ENCODE data around the gene DCDC2C.
"Not testable (repeated sequence)": the region's sequence is repeated elsewhere in the genome, so short reads cannot be mapped to it uniquely, and the experiment has no call there.

The DCDC2C gene

GRCh38 chr2:3805201-3805939, 102.0 kb downstream of the DCDC2C start:
- Mint-ChIP-seq H3K9me3 (no peaks in the 10 kb centered on the region), H3K36me3 (ENCODE audit: low read depth) (no peaks in the 10 kb centered on the region), H3K4me1 (ENCODE audit: low read depth) (no peaks in the 10 kb centered on the region), H3K27ac (no peak overlapping the region), H3K27me3 (ENCODE audit: low read depth) (no peaks in the 10 kb centered on the region), H3K4me3 (no peak overlapping the region)
- no peak for DNase-seq (ENCODE audit: low spot score)

- H3K4me1 Mint-ChIP-seq (ENCODE audit: low read depth): no peaks in the 10 kb centered on the region
- no peaks in the 10 kb centered on the region for H3K27me3 Mint-ChIP-seq (ENCODE audit: low read depth)
- DNase-seq (ENCODE audit: low spot score): no peak
- no peaks in the 10 kb centered on the region for H3K36me3 Mint-ChIP-seq (ENCODE audit: low read depth)
- no peaks in the 10 kb centered on the region for H3K9me3 Mint-ChIP-seq
- no peak overlapping the region for H3K4me3 Mint-ChIP-seq
- no peak overlapping the region for H3K27ac Mint-ChIP-seq
Measured at GRCh38 chr2:3806168-3806567, 102.8 kb downstream of the DCDC2C start.

DNA sequence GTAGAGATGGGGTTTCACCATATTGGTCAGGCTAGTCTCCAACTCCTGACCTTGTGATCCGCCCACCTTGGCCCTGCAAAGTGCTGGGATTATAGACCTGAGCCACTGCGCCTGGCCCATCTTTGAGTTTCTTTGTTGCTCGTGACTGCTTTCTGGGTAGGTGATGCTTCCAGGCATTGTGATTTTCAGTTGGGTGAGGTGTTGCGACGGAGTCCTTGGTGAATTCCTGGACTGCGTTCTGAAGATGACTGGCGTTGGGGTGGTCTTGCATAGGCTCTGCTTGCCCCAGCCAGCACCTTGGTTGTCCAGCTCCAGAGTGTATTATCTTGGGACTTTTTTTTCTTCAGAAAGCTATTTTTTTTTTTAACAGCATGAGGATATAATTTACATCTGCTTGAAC, 103.4 kb downstream of the DCDC2C start:
- no peaks in the 10 kb centered on the region for H3K27me3 Mint-ChIP-seq (ENCODE audit: low read depth)
- no peak for DNase-seq (ENCODE audit: low spot score)
- no peaks in the 10 kb centered on the region for H3K9me3 Mint-ChIP-seq
- no peak overlapping the region for H3K4me3 Mint-ChIP-seq
- H3K36me3 Mint-ChIP-seq (ENCODE audit: low read depth): no peaks in the 10 kb centered on the region
- H3K27ac Mint-ChIP-seq: no peak overlapping the region
- no peaks in the 10 kb centered on the region for H3K4me1 Mint-ChIP-seq (ENCODE audit: low read depth)

DNA sequence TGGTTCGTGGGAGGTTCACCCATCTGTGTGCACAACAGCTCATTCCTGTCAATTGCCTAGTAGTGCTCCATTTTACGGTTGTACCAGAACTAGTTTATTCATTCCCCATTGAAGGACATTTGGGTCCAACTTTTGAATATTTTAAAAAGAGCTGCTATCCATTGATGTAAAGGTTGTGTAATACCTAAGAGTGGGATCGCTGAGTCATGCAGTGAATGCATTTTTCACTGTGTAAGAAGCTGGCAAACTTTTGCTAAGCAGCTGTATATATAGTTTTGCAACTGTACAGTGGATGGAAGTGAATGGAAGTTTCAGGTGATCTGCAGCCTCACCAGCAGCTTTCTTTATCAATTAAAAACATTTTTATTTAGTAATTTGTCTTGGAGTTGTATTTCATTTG, 104.5 kb downstream of the DCDC2C start:
- Mint-ChIP-seq H3K9me3 (no peaks in the 10 kb centered on the region), H3K27ac (no peak overlapping the region), H3K36me3 (ENCODE audit: low read depth) (no peaks in the 10 kb centered on the region), H3K27me3 (ENCODE audit: low read depth) (no peaks in the 10 kb centered on the region), H3K4me1 (ENCODE audit: low read depth) (no peaks in the 10 kb centered on the region), H3K4me3 (no peak overlapping the region)
- DNase-seq (ENCODE audit: low spot score): no peak

- H3K9me3 Mint-ChIP-seq: no peaks in the 10 kb centered on the region
Measured at GRCh38 chr2:3814706-3815245, 111.4 kb downstream of the DCDC2C start.

GRCh38 chr2:3817144-3817543, 113.8 kb downstream of the DCDC2C start:
- not testable (repeated sequence) for H3K27ac Mint-ChIP-seq; H3K4me1 Mint-ChIP-seq (ENCODE audit: low read depth); H3K27me3 Mint-ChIP-seq (ENCODE audit: low read depth); DNase-seq (ENCODE audit: low spot score); H3K36me3 Mint-ChIP-seq (ENCODE audit: low read depth); H3K4me3 Mint-ChIP-seq; H3K9me3 Mint-ChIP-seq

More at GRCh38 chr2:3814706-3815245, 111.4 kb downstream of the DCDC2C start:
- H3K4me1 Mint-ChIP-seq (ENCODE audit: low read depth): no peaks in the 10 kb centered on the region
- no peaks in the 10 kb centered on the region for H3K27me3 Mint-ChIP-seq (ENCODE audit: low read depth)
- DNase-seq (ENCODE audit: low spot score): no peak
- H3K36me3 Mint-ChIP-seq (ENCODE audit: low read depth): no peaks in the 10 kb centered on the region
- no peak overlapping the region for H3K27ac Mint-ChIP-seq
- H3K4me3 Mint-ChIP-seq: no peak overlapping the region

DNA sequence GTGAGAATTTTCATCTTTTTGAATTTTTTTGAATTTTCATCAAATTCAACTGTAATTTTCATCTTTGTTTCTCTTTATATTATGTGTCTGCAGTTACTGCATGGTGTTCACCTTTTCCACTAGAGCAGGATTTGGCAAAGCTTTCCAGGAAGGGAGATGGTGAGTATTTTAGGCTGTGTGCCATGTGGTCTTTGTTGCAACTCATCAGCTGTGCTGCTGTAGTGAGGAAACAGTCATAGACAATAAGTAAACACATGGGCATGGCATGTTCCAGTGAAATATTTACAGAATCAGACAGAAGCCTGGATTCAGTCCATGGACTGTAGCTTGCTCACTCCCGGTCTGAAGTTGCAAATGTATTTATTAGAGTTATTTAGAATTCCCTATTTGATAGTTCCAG, 120.4 kb downstream of the DCDC2C start:
- H3K4me1 Mint-ChIP-seq (ENCODE audit: low read depth): no peaks in the 10 kb centered on the region
- no peaks in the 10 kb centered on the region for H3K9me3 Mint-ChIP-seq
- H3K27me3 Mint-ChIP-seq (ENCODE audit: low read depth): no peaks in the 10 kb centered on the region
- no peak overlapping the region for H3K4me3 Mint-ChIP-seq
- DNase-seq (ENCODE audit: low spot score): no peak
- H3K27ac Mint-ChIP-seq: no peak overlapping the region
- H3K36me3 Mint-ChIP-seq (ENCODE audit: low read depth): no peaks in the 10 kb centered on the region

DNA sequence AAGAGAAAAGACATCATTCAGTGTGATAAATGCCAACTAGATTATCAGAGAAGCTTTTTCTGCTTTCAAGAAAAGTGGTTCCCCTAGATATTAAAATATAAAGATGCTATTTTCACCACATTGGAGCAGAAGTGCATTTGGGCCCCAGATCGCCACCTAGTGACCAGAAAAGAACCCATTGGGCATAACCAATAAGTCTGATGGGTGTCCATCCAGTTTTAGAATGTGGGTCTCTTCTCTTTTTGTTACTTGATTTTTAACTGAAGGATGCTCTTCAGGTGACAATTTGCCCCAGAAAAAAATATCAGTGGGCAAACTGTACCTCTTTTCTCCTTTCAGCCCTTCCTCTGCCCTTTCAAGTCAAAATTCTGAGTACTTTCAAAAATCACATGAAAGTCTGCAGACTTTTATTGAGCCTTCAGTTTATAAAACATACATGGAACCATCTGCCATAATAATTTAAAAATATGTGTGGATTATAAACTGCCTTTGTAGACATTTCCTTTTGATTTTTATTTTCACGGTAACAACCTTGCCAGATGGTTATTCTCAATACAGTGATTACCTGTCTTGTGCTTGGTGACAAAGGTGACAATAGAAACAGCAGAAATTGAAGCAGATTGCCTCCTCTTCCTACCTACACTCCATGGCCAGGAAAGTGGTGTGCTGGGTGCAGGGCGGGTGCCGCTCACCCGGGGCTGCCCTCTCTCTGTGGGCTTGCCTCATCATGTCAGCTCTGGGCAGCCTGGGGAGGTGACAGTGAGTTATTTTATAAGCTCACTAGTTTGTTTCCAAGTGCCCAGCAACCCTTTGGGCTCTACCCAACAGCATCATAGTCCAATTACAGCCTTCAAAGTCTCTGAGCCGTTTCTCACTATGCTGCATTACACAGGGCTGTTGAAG, 124.5 kb downstream of the DCDC2C start:
- no peak overlapping the region for H3K27ac Mint-ChIP-seq
- no peaks in the 10 kb centered on the region for H3K9me3 Mint-ChIP-seq
- no peaks in the 10 kb centered on the region for H3K27me3 Mint-ChIP-seq (ENCODE audit: low read depth)
- no peak for DNase-seq (ENCODE audit: low spot score)
- H3K4me3 Mint-ChIP-seq: no peak overlapping the region
- H3K4me1 Mint-ChIP-seq (ENCODE audit: low read depth): no peaks in the 10 kb centered on the region
- no peaks in the 10 kb centered on the region for H3K36me3 Mint-ChIP-seq (ENCODE audit: low read depth)

- no peaks in the 10 kb centered on the region for H3K27me3 Mint-ChIP-seq (ENCODE audit: low read depth)
- no peak overlapping the region for H3K27ac Mint-ChIP-seq
- H3K36me3 Mint-ChIP-seq (ENCODE audit: low read depth): no peaks in the 10 kb centered on the region
- H3K9me3 Mint-ChIP-seq: no peaks in the 10 kb centered on the region
- no peaks in the 10 kb centered on the region for H3K4me1 Mint-ChIP-seq (ENCODE audit: low read depth)
- no peak overlapping the region for H3K4me3 Mint-ChIP-seq
- no peak for DNase-seq (ENCODE audit: low spot score)
Measured at GRCh38 chr2:3830796-3831195, 127.4 kb downstream of the DCDC2C start.

GRCh38 chr2:3837086-3837485, 133.7 kb downstream of the DCDC2C start:
- Mint-ChIP-seq H3K4me3 (no peak overlapping the region), H3K4me1 (ENCODE audit: low read depth) (no peaks in the 10 kb centered on the region), H3K36me3 (ENCODE audit: low read depth) (no peaks in the 10 kb centered on the region), H3K27ac (no peak overlapping the region), H3K9me3 (peaks cover 1% of the 10 kb centered on the region), H3K27me3 (ENCODE audit: low read depth) (no peaks in the 10 kb centered on the region)
- DNase-seq (ENCODE audit: low spot score): no peak

GRCh38 chr2:3838348-3838747, 135.0 kb downstream of the DCDC2C start:
- H3K36me3 Mint-ChIP-seq (ENCODE audit: low read depth): no peaks in the 10 kb centered on the region
- H3K27ac Mint-ChIP-seq: no peak overlapping the region
- H3K4me3 Mint-ChIP-seq: no peak overlapping the region
- H3K9me3 Mint-ChIP-seq: peaks cover 4% of the 10 kb centered on the region
- no peaks in the 10 kb centered on the region for H3K27me3 Mint-ChIP-seq (ENCODE audit: low read depth)
- no peaks in the 10 kb centered on the region for H3K4me1 Mint-ChIP-seq (ENCODE audit: low read depth)
- no peak for DNase-seq (ENCODE audit: low spot score)

GRCh38 chr2:3839476-3839875, 136.1 kb downstream of the DCDC2C start:
- Mint-ChIP-seq H3K9me3 (peaks cover 4% of the 10 kb centered on the region), H3K36me3 (ENCODE audit: low read depth) (no peaks in the 10 kb centered on the region), H3K4me3 (no peak overlapping the region), H3K4me1 (ENCODE audit: low read depth) (no peaks in the 10 kb centered on the region), H3K27me3 (ENCODE audit: low read depth) (no peaks in the 10 kb centered on the region), H3K27ac (no peak overlapping the region)
- DNase-seq (ENCODE audit: low spot score): no peak

DNA sequence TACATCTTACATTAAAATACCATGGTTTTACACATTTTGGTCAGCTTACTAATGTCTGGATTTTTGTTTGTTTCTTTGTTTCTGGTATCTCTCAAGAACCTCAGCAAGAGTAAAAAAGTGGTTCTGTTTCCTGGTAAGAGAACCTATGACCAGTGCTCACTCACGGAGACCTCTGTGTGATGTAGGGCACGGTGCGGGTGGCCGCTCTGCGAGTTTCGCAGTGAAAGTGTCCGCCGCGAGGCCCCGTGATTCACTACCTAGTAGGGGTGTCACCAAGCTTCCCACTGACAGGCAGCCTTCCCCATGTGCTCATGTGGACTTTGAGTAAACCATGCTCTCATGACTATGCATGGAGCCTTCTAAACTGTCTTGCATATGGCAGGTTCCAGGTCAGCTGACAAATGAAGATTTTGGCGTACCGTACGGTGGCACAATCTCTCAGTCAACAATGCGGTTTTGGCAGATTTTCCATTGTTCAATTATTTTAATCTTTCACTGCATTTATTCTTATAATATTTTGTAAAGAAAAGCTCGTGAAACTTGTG, 137.3 kb downstream of the DCDC2C start:
- Mint-ChIP-seq H3K36me3 (ENCODE audit: low read depth) (no peaks in the 10 kb centered on the region), H3K9me3 (peaks cover 4% of the 10 kb centered on the region), H3K27ac (no peak overlapping the region), H3K4me3 (no peak overlapping the region), H3K4me1 (ENCODE audit: low read depth) (no peaks in the 10 kb centered on the region), H3K27me3 (ENCODE audit: low read depth) (no peaks in the 10 kb centered on the region)
- no peak for DNase-seq (ENCODE audit: low spot score)

DNA sequence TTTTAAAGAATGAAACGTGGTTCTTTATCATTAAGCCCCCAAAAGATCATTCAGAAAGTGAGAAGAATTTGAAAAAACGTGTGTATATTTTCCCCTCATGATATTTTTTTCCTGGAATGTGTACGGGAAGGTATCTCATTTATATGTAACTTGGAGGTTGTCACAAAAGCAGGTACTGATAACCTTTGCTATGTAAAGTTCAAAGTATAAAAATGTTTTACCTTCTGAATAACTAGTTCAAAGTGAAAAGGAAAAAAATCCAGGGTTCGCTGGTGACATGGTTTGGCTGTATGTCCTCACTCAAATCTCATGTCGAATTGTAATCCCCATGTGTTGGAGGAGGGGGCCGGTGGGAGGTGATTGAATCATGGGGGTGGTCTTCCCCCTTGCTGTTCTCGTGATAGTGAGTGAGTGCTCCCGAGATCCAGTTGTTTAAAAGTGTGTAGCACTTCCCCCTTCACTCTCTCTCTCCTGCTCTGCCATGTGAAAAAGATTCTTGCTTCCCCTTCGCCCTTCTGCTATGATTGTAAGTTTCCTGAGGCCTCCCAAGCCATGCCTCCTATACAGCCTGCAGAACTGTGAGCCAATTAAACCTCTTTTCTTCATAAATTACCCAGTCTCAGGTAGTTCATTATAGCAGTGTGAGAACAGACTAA, 144.2 kb downstream of the DCDC2C start:
- no peak for DNase-seq (ENCODE audit: low spot score)
- Mint-ChIP-seq H3K4me1 (ENCODE audit: low read depth) (no peaks in the 10 kb centered on the region), H3K27ac (no peak overlapping the region), H3K36me3 (ENCODE audit: low read depth) (no peaks in the 10 kb centered on the region), H3K27me3 (ENCODE audit: low read depth) (no peaks in the 10 kb centered on the region), H3K9me3 (peaks cover 5% of the 10 kb centered on the region), H3K4me3 (no peak overlapping the region)

All from T-helper 2 cell treated with Interferon-gamma antibody and Interleukin-4, amounts not matched to agents 5 μg/mL and 100 μg/mL, for 36 hours (primary cell).